Uterus (tissue), 4 donors: ENCODE results near the gene HOXD1. TPM values are rescaled to one million over a fixed set of nuclear protein-coding genes. Genes with fewer than 3 reads are reported as not detected.

Source experiments
- DNase-seq, 2 donors: peaks; one replicate each; pipeline ENCODE4 v3.0.0-alpha.2; 2019 to 2020
- H3K27ac ChIP-seq, 2 donors: fragments of 200-600 bp; sonication (generic); 1 replicate in 1 of 2; 2 replicates in 1 of 2; pipeline ENCODE4 v1.5.1; 2016 to 2018
- H3K27me3 ChIP-seq, 2 donors: fragments of 200-600 bp; sonication (generic); one replicate each; pipeline ENCODE4 v1.5.1; 2018 to 2019; ENCODE audit warnings: control low read depth in 1 of 2
- H3K36me3 ChIP-seq, 2 donors: fragments of 200-600 bp; sonication (generic); one replicate each; pipeline ENCODE4 v1.5.1; 2019; ENCODE audit warnings: control low read depth in 1 of 2
- H3K4me1 ChIP-seq, 2 donors: fragments of 200-600 bp; sonication (generic); one replicate each; pipeline ENCODE4 v1.5.1; 2018 to 2019; ENCODE audit warnings: control low read depth in 1 of 2
- H3K4me3 ChIP-seq, 2 donors: fragments of 200-600 bp; sonication (generic); 1 replicate in 1 of 2; 2 replicates in 1 of 2; pipeline ENCODE4 v1.5.1; 2018 to 2019; ENCODE audit warnings: mild to moderate bottlenecking in 1 of 2
- H3K9me3 ChIP-seq, 2 donors: fragments of 200-600 bp; sonication (generic); one replicate each; pipeline ENCODE4 v1.5.1; 2019; ENCODE audit warnings: control low read depth in 1 of 2
- POLR2A ChIP-seq, 2 donors: fragments of 450-650 bp; IDR thresholded peaks; one replicate each; pipeline ENCODE4 v1.6.1; 2016; ENCODE audit warnings: antibody characterized with exemption in 2 of 2, mild to moderate bottlenecking in 1 of 2, moderate library complexity in 1 of 2
- intact Hi-C: fragments of 100-400 bp; cut with DNase I; formaldehyde crosslinking; loops from one replicate; pipeline ENCODE4 v1.15.1; 2023; ENCODE audit warnings: low total_unique reads
- total RNA-seq, 4 donors: library from RNA; depleted of rRNA in 3 of 4; stranded (reverse); fragments of >200 nt in 3 of 4; gene quantifications; one replicate each; pipeline versions ENCODE4 v1.1.0 to v1.2.4, GENCODE V29; 2014 to 2023
- TF ChIP-seq, protein P1 (sequence below), 4 experiments: fragments of 200-600 bp in 2 of 4; fragments of 450-650 bp in 2 of 4; sonication (generic) in 2 of 4; IDR thresholded peaks; one replicate each; pipeline ENCODE4 v1.5.1; 2016 to 2019; ENCODE audit warnings: antibody characterized with exemption in 4 of 4, mild to moderate bottlenecking in 2 of 4, moderate library complexity in 1 of 4
- donor health status: DM: yes; HTN: yes; CAD: no.

Gene HOXD1
- total RNA-seq, 4 donors from 2014 or later = 0.21 to 2.9 (median 0.52) TPM; not detected in 1

DNA sequence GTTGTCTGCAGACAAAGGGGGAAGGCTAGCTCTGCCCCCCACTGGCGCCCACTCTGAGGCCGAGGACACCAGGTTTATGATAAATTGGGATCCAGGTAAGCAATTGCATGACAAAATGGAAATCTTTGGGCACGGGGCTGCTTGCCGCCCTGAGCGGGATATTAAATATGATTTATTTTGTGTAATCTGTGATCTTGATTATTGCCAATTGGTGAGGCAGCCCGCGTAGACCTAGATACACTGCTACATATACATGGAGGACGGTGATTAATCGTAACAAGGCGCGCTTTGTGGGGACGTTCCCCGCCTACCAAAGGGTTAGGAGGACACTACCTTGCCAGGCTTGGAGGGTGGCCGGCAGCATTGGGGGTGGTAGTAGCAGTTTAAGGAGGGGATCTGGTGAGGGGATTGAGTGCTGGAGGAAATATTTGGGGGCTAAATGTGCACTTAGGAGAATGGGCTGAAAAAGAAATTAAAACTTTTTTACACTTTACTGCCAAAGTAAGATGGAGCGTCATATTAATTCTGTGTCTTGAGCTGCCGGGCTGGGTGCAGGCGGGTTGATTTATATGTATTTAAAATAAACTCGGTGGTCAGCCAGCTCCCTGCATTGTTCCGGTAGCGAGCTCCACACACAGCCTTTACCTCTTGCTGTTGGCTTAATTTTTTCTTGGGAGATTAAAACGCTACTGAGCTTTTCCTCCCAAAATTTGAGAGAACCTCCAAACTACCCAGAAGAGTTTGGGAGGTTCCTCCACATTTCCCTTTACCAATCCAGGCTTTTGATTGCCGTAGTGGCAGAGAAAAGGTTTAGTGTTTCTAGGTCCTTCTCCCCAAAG, 27.3 kb upstream of the HOXD1 start:
- Histone ChIP-seq H3K36me3 (no peaks in the 10 kb centered on the region), H3K9me3 (no peaks in the 10 kb centered on the region), H3K4me3 (peak overlapping the region; percentile 9 to 20), H3K27me3 (no peaks in the 10 kb centered on the region), H3K27ac (peak overlapping the region; percentile 82 to 83), H3K4me1 (no peaks in the 10 kb centered on the region)
- DNase-seq = no peak
- TF ChIP-seq POLR2A (IDR thresholded peaks at IDR 0.05) = no peak
- TF ChIP-seq, protein P1, sequence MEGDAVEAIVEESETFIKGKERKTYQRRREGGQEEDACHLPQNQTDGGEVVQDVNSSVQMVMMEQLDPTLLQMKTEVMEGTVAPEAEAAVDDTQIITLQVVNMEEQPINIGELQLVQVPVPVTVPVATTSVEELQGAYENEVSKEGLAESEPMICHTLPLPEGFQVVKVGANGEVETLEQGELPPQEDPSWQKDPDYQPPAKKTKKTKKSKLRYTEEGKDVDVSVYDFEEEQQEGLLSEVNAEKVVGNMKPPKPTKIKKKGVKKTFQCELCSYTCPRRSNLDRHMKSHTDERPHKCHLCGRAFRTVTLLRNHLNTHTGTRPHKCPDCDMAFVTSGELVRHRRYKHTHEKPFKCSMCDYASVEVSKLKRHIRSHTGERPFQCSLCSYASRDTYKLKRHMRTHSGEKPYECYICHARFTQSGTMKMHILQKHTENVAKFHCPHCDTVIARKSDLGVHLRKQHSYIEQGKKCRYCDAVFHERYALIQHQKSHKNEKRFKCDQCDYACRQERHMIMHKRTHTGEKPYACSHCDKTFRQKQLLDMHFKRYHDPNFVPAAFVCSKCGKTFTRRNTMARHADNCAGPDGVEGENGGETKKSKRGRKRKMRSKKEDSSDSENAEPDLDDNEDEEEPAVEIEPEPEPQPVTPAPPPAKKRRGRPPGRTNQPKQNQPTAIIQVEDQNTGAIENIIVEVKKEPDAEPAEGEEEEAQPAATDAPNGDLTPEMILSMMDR (IDR thresholded peaks at IDR 0.05) = no peak
- intact Hi-C loops = no loop called here

DNA sequence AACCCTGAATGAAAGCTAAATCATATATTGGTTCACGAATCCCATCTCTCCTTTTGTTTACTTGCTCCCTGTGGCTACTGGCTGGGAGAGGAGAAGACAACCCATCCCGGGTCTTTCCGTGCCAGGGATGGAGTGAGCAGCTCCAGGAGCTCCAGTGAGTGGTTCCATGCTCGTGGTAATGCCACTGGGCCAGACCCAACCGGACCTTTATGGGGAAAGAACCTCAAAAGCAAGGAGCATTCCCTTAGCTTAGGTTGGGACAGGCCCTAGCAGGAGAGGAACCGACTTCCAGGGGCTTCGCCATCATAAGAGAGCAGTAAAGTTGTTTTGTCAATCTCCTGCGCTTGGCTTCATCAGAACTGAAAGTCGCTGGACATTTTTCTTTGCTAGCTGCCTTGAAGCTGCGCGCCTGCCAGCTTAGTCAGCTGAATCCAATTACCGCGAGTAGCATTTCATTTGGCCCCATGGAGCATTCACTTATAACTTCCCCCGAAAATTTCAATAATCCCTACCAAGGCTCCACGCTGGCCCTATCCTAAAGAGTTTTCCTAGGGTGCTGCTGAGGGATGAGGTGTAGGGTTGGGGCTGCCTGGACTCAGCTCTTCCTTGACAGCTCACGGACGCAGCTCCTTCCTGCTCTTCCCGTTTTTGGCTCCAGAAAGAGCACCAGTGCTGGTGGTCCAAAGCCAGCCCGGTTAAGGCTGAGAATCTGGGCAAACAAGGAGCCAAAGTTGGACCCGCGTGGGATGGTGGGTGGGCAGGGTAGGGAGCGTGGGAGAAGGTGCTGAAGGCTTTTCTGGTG, 26.4 kb upstream of the HOXD1 start:
- Histone ChIP-seq H3K36me3 (no peaks in the 10 kb centered on the region), H3K9me3 (no peaks in the 10 kb centered on the region), H3K27ac (peak overlapping the region; percentile 82 to 83), H3K27me3 (no peaks in the 10 kb centered on the region), H3K4me1 (no peaks in the 10 kb centered on the region), H3K4me3 (peak overlapping the region in 1 of 2 donors; percentile 10)
- TF ChIP-seq, protein P1 (IDR thresholded peaks at IDR 0.05) = no peak
- no peak for TF ChIP-seq POLR2A (IDR thresholded peaks at IDR 0.05)
- intact Hi-C loops = no loop called here
- peak in 1 of 2 donors; percentile 68 for DNase-seq

DNA sequence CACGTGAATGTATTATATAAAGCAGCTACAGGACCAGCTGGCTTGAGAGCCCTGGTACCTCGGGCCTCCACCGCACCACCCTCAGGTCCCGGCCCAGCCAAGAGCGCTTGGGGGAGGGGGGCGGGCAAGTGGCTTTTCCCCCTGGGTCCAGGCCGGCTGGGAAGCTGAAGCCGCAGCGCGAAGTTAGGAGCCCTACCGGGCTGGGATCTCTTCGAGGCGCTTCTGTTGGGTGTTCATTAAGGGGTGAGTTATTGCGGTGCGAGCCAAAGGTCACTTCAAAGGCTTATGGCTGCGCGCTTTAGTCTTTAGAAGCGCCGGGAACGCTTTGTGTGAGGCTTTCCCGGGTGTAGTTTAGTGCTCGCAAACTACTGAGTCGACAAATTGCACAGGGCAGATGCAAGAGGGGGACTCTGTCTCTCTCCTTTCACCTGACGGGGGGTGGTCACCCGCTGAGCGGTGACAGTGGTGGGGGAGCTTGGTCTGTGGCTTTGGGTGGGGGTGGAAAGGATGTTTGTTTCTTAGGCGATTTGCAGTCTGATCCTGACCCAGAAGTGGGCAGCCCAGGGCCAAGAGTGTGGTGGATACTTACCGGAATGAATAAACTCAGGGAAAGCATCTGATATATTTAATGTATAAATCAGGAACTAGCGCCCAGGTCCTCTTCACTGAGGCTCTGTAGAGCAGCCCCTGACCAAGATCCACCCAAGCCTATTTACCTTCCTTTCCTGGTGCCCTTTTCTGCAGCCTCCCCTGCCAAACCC, 25.4 kb upstream of the HOXD1 start:
- DNase-seq = no peak
- Histone ChIP-seq H3K4me1 (no peaks in the 10 kb centered on the region), H3K36me3 (no peaks in the 10 kb centered on the region), H3K27ac (peak overlapping the region; percentile 82 to 83), H3K4me3 (no peak overlapping the region), H3K27me3 (no peaks in the 10 kb centered on the region), H3K9me3 (no peaks in the 10 kb centered on the region)
- intact Hi-C loops = no loop called here
- TF ChIP-seq, protein P1 (IDR thresholded peaks at IDR 0.05) = no peak
- TF ChIP-seq POLR2A (IDR thresholded peaks at IDR 0.05) = no peak

DNA sequence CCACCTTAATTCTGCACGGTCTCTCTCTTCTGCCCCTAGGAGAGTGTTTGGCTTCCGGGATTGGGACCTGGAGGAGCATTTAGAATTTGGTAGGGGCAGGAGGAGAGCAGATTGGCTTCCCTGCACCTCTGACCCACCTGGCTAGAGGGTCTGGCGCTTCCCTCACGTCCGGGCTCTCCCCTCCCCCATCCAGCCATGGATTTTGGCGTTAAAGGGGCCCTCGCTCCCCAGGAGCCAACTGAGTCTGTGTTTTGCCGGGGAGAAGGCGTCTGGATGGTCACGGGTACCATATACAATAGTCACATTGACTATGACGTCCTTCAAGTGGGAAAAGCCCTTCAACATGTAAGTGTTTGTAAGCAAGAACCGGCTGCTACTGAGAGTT, 24.8 kb upstream of the HOXD1 start:
- TF ChIP-seq, protein P1 (IDR thresholded peaks at IDR 0.05) = no peak
- no peak for TF ChIP-seq POLR2A (IDR thresholded peaks at IDR 0.05)
- Histone ChIP-seq H3K27ac (peak overlapping the region in 1 of 2 donors; percentile 83), H3K36me3 (no peaks in the 10 kb centered on the region), H3K27me3 (no peaks in the 10 kb centered on the region), H3K4me3 (no peak overlapping the region), H3K9me3 (no peaks in the 10 kb centered on the region), H3K4me1 (no peaks in the 10 kb centered on the region)
- intact Hi-C loops = no loop called here
- DNase-seq = no peak
